Smooth muscle cell (in vitro differentiated cells): ENCODE results near the gene TMEM63C. TPM values are rescaled to one million over a fixed set of nuclear protein-coding genes. Genes with fewer than 3 reads are reported as not detected.

Experiments
- DNase-seq: peaks from one replicate; lab custom pipeline; 2025; ENCODE audit not compliant: unreplicated experiment; lab: John Stamatoyannopoulos, UW
- H2AFZ ChIP-seq: fragments of 200-600 bp; sonication (generic); 2 replicates; pipeline ENCODE4 v1.6.0; 2016; ENCODE audit warnings: antibody characterized with exemption, low read depth, mild to moderate bottlenecking
- H3F3A ChIP-seq: fragments of 200-600 bp; sonication (generic); 2 replicates; pipeline ENCODE4 v1.6.0; 2017; ENCODE audit warnings: antibody characterized with exemption, low read depth
- H3K27ac ChIP-seq: fragments of 200-600 bp; sonication (generic); 2 replicates; pipeline ENCODE4 v1.5.1; 2016; ENCODE audit warnings: low read depth, mild to moderate bottlenecking
- H3K27me3 ChIP-seq: fragments of 200-600 bp; sonication (generic); 2 replicates; pipeline ENCODE4 v1.6.1; 2016; ENCODE audit warnings: low read depth, mild to moderate bottlenecking
- H3K36me3 ChIP-seq: fragments of 200-600 bp; sonication (generic); 2 replicates; pipeline ENCODE4 v1.5.1; 2016; ENCODE audit warnings: low read depth
- H3K4me1 ChIP-seq: fragments of 200-600 bp; sonication (generic); 2 replicates; pipeline ENCODE4 v1.5.1; 2016; ENCODE audit warnings: low read depth
- H3K4me2 ChIP-seq: fragments of 200-600 bp; sonication (generic); 2 replicates; pipeline ENCODE4 v1.6.0; 2016; ENCODE audit warnings: mild to moderate bottlenecking
- H3K4me3 ChIP-seq: fragments of 200-600 bp; sonication (generic); 2 replicates; pipeline ENCODE4 v1.5.1; 2016; ENCODE audit warnings: mild to moderate bottlenecking
- H3K79me2 ChIP-seq: fragments of 200-600 bp; sonication (generic); 2 replicates; pipeline ENCODE4 v1.6.0; 2016; ENCODE audit warnings: low read depth, mild to moderate bottlenecking
- H3K9ac ChIP-seq: fragments of 200-600 bp; sonication (generic); 2 replicates; pipeline ENCODE4 v1.6.0; 2016; ENCODE audit warnings: low read depth
- H3K9me3 ChIP-seq: fragments of 200-600 bp; sonication (generic); replicated peaks from 2 replicates; pipeline ENCODE4 v1.5.1; 2016; ENCODE audit warnings: low read depth
- H4K20me1 ChIP-seq: fragments of 200-600 bp; sonication (generic); 2 replicates; pipeline ENCODE4 v1.6.0; 2016; ENCODE audit warnings: low read depth
- CTCF ChIP-seq: fragments of 200-600 bp; sonication (generic); IDR thresholded peaks from 2 replicates; pipeline ENCODE4 v1.5.1; 2017; ENCODE audit warnings: borderline replicate concordance, mild to moderate bottlenecking, antibody characterized with exemption; ENCODE audit not compliant: insufficient read depth, poor library complexity, severe bottlenecking
- WGBS: methylation state at CpG from one replicate; pipeline ENCODE4 v1.1.7; 2016; ENCODE audit warnings: low lambda C conversion rate; 5-methylcytosine and 5-hydroxymethylcytosine counted together
- polyA plus RNA-seq: library from polyadenylated mRNA; unstranded; fragments of >200 nt; fragmentation: Nextera tagmentation; extraction: Ambion mirVana; gene quantifications from 2 replicates; pipeline ENCODE4 v1.2.1, GENCODE V29; 2016
- total RNA-seq: library from RNA; depleted of rRNA; stranded (reverse); fragments of >200 nt; gene quantifications from 2 replicates; pipeline ENCODE4 v1.2.3, GENCODE V29; 2014

Gene TMEM63C
- total and polyA plus RNA-seq, 2 experiments from 2014 or later: 4.3 to 7.7 TPM

- WGBS: 45% methylated on average over 5 of the region's 5 CpGs
- no peaks in the 10 kb centered on the region for H3K79me2 ChIP-seq
- no peaks in the 10 kb centered on the region for H3F3A ChIP-seq
- no peak overlapping the region for H2AFZ ChIP-seq
- H3K4me2 ChIP-seq: no peak overlapping the region
- H3K27me3 ChIP-seq: no peaks in the 10 kb centered on the region
- no peak overlapping the region for H3K9ac ChIP-seq
- no peak for DNase-seq
- no peaks in the 10 kb centered on the region for H3K36me3 ChIP-seq
- no peak for TF ChIP-seq CTCF
- peaks cover 85% of the 10 kb centered on the region for H4K20me1 ChIP-seq
- no peak overlapping the region for H3K27ac ChIP-seq
- no peaks in the 10 kb centered on the region for H3K9me3 ChIP-seq
- no peak overlapping the region for H3K4me3 ChIP-seq
- H3K4me1 ChIP-seq: no peaks in the 10 kb centered on the region
These were observed 27.4 kb downstream of the TMEM63C start for GRCh38 chr14:77208979-77209318.

GRCh38 chr14:77212097-77212870 lies 30.7 kb downstream of the TMEM63C start:
- 91% methylated on average over 4 of the region's 4 CpGs for WGBS
- Histone ChIP-seq H3K27ac (no peak overlapping the region), H3K36me3 (no peaks in the 10 kb centered on the region), H3K9ac (no peak overlapping the region), H3K79me2 (no peaks in the 10 kb centered on the region), H2AFZ (no peak overlapping the region), H3K4me3 (no peak overlapping the region), H3F3A (no peaks in the 10 kb centered on the region), H3K4me1 (no peaks in the 10 kb centered on the region), H3K4me2 (no peak overlapping the region), H4K20me1 (peaks cover 69% of the 10 kb centered on the region), H3K9me3 (no peaks in the 10 kb centered on the region), H3K27me3 (no peaks in the 10 kb centered on the region)
- DNase-seq: no peak
- no peak for TF ChIP-seq CTCF

GRCh38 chr14:77212943-77213678 lies 31.5 kb downstream of the TMEM63C start:
- Histone ChIP-seq H3F3A (no peaks in the 10 kb centered on the region), H3K27ac (no peak overlapping the region), H2AFZ (no peak overlapping the region), H3K4me3 (no peak overlapping the region), H3K36me3 (no peaks in the 10 kb centered on the region), H3K27me3 (no peaks in the 10 kb centered on the region), H3K4me2 (no peak overlapping the region), H3K4me1 (no peaks in the 10 kb centered on the region), H3K9me3 (no peaks in the 10 kb centered on the region), H4K20me1 (peaks cover 60% of the 10 kb centered on the region), H3K9ac (no peak overlapping the region), H3K79me2 (no peaks in the 10 kb centered on the region)
- DNase-seq: no peak
- TF ChIP-seq CTCF: peak; percentile 52
- WGBS: 18% methylated on average over 17 of the region's 17 CpGs
